ENCODE measurements around the gene PIM1. TPM values are rescaled to one million over a fixed set of nuclear protein-coding genes. Genes with fewer than 3 reads are reported as not detected.

Gene PIM1
- total and polyA plus RNA-seq, 2 donors: 25.7 to 55.8 TPM

DNA sequence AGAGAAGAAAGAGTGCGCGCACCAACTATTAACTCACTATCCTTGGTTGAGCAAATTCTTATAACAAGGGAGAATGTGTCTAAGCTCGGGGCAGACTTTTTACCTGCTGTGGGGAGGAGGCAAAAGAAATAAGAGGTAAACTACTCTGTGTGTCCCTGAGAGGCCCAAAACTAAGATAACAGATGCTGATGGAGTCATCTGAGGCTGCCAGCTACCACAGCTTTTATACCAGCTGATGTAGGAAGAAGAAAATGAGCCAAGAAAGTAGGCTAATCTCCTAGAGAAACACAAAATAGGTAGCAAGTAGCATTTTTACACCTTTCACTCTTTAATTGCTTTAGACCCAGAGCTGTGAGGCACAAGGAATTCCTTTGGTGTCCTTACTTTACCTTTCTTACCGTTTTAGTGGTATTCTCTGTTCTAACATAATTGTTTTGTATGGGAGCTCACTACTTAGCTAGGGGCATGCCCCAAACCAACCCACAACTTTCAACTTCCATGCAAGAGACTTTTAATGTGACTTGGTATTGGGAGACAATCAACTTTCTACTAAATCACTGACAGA is 27.8 kb upstream of the PIM1 start:
- Histone ChIP-seq H3K4me1 (ENCODE audit: insufficient read depth) (no peaks in the 10 kb centered on the region), H3K36me3 (ENCODE audit: insufficient read depth) (no peaks in the 10 kb centered on the region), H3K27ac (ENCODE audit: low read depth) (peak overlapping the region; percentile 45), H3K4me3 (ENCODE audit: low read depth, low read length) (no peak overlapping the region)
- WGBS: 37% methylated on average over 4 of the region's 4 CpGs
- no peak for DNase-seq (ENCODE audit: extremely low spot score)

DNA sequence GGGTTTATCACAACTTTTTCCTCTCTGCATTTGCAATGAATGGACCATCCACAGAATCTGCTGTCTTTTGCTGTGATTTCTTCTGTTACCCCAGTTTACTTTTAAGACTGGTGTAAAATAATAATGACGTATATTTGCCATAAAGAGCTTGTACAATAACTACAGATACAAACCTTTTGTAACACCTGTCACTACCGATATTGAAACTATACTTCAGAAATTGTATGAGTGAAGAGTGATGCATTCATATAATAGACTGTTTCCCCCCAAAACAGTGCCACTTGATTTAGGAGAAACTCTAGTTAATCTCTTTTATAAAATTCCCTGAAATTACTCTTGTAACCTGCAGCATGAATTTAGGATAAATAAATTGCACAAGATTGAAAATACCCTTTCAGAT is 26.4 kb upstream of the PIM1 start:
- WGBS: 93% methylated on average over 2 of the region's 2 CpGs
- no peak overlapping the region for H3K27ac ChIP-seq (ENCODE audit: low read depth)
- DNase-seq (ENCODE audit: extremely low spot score): no peak
- no peaks in the 10 kb centered on the region for H3K36me3 ChIP-seq (ENCODE audit: insufficient read depth)
- H3K4me3 ChIP-seq (ENCODE audit: low read depth, low read length): no peak overlapping the region
- H3K4me1 ChIP-seq (ENCODE audit: insufficient read depth): no peaks in the 10 kb centered on the region

DNA sequence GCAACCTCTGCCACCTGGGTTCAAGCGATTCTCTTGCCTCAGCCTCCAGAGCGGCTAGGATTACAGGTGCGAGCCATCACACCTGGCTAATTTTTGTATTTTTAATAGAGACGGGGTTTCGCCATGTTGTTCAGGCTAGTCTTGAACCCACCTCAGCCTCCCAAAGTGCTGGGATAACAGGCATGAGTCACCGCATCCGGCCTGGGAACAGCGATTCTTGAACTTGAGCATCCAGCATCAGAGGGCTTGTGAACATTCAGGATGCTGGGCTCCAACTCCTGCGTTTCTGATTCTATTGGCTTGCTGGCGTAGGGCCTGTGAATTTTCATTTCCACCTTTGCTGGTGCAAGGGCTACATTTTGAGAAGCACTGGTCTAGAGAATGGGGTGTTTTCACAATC is 24.5 kb upstream of the PIM1 start:
- no peak for DNase-seq (ENCODE audit: extremely low spot score)
- no peaks in the 10 kb centered on the region for H3K4me1 ChIP-seq (ENCODE audit: insufficient read depth)
- no peaks in the 10 kb centered on the region for H3K36me3 ChIP-seq (ENCODE audit: insufficient read depth)
- 98% methylated on average over 10 of the region's 10 CpGs for WGBS
- H3K27ac ChIP-seq (ENCODE audit: low read depth): no peak overlapping the region
- no peak overlapping the region for H3K4me3 ChIP-seq (ENCODE audit: low read depth, low read length)

DNA sequence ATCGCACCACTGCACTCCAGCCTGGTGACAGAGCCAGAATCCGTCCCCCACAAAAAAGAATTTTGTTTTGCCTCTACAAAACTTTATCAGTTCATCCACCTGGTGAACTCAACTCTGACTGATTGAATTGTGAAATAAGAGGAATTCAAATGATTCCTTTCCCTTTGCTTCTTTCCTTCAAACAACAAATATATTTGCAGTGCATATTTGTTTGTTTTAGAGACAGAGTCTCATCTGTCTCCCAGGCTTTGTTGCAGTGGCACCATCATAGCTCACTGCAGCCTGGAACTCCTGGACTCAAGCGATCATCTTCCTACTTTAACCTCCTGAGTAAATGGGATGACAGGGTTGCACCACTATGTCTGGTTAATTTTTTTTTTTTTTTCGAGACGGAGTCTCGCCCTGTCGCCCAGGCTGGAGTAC is 23.2 kb upstream of the PIM1 start:
- 89% methylated on average over 7 of the region's 7 CpGs for WGBS

DNA sequence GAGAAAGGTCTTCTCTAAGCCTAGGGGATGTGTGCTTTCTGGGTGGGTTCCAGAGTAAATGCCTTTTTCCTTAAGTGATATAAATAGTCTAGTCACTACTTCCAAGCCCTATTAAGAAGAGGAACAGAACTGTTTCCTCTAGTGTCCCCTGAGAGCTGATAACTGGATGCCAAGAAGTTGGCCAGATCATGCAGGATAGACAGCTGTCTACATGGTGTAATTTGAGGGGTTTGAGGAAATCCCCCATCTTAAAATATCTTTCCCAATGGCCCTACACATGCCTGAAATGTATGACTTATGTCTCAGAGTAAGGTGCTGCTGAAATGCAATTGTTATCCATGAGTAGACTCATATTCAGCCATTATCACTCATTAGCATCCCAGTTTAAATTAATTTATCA is 20.2 kb upstream of the PIM1 start:
- Histone ChIP-seq H3K27ac (ENCODE audit: low read depth) (no peak overlapping the region), H3K4me3 (ENCODE audit: low read depth, low read length) (no peak overlapping the region), H3K4me1 (ENCODE audit: insufficient read depth) (no peaks in the 10 kb centered on the region), H3K36me3 (ENCODE audit: insufficient read depth) (no peaks in the 10 kb centered on the region)
- DNase-seq (ENCODE audit: extremely low spot score): no peak

More for the DNA sequence above, 23.2 kb upstream of the PIM1 start:
- no peak overlapping the region for H3K4me3 ChIP-seq (ENCODE audit: low read depth, low read length)
- no peak overlapping the region for H3K27ac ChIP-seq (ENCODE audit: low read depth)
- no peaks in the 10 kb centered on the region for H3K4me1 ChIP-seq (ENCODE audit: insufficient read depth)
- H3K36me3 ChIP-seq (ENCODE audit: insufficient read depth): no peaks in the 10 kb centered on the region
- DNase-seq (ENCODE audit: extremely low spot score): no peak

DNA sequence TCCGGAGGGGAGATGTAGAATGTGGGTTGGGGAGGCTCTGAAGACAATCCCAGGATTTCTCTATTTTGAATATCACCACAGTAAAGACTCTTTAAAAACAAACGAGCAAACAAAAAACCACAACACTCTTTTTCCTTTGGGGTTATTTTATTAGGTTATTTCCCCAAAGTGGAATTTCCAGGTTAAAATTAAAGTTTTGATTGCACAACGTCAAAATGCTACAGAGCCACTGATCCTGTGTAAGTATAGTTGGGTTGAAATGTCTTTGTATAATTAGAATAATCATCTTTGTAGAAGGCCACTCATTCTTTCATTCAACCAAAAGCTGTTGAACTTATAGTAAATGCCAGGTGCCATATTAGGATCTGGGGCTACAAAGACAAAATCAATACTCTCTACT is 19.6 kb upstream of the PIM1 start:
- WGBS: 58% methylated on average over 3 of the region's 3 CpGs

DNA sequence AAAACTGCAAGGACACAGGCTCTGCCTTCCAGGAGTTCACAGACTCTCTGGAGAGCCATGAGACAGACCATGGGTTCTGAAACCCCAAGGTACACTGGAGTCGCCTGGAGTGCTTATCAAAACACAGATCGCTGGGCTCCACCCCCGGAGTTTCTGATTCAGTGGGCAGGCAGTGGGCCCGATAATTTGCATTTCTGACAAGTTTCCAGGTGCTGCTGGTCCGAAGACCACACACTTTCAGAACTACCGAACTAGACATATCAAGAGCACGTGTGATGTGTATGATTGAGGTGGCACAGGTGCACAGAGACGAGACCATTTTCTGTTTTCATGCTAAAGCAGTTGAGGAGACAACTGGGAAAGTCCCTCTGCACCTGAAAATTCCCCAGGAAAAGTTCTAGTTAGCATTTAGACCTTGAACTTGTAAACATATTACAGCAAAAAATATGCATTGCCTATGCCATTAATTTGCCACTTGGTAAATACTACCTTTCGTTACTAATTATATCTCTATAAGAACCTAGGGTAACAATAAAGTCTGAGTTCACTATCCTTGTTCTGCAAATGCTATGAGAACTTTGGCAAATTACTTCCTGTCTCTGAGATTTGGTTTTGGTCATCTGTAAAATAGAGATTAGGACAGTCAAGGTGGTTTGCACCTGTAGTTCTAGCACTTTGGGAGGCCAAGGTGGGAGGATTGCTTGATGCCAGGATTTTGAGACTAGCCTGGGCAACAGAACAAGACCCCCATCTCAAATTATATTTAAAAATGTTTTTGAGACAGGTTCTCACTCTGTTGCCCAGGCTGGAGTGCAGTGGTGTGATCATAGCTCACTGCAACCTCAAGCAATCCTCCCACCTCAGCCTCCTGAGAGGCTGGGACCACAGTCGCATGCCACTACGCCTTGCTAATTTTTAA is 14.3 kb upstream of the PIM1 start:
- Histone ChIP-seq H3K4me1 (ENCODE audit: insufficient read depth) (no peaks in the 10 kb centered on the region), H3K36me3 (ENCODE audit: insufficient read depth) (no peaks in the 10 kb centered on the region), H3K4me3 (ENCODE audit: low read depth, low read length) (no peak overlapping the region), H3K27ac (ENCODE audit: low read depth) (no peak overlapping the region)
- no peak for DNase-seq (ENCODE audit: extremely low spot score)
- 78% methylated on average over 11 of the region's 11 CpGs for WGBS

More for the DNA sequence above, 19.6 kb upstream of the PIM1 start:
- no peaks in the 10 kb centered on the region for H3K4me1 ChIP-seq (ENCODE audit: insufficient read depth)
- no peak overlapping the region for H3K4me3 ChIP-seq (ENCODE audit: low read depth, low read length)
- DNase-seq (ENCODE audit: extremely low spot score): no peak
- H3K27ac ChIP-seq (ENCODE audit: low read depth): no peak overlapping the region
- H3K36me3 ChIP-seq (ENCODE audit: insufficient read depth): no peaks in the 10 kb centered on the region

DNA sequence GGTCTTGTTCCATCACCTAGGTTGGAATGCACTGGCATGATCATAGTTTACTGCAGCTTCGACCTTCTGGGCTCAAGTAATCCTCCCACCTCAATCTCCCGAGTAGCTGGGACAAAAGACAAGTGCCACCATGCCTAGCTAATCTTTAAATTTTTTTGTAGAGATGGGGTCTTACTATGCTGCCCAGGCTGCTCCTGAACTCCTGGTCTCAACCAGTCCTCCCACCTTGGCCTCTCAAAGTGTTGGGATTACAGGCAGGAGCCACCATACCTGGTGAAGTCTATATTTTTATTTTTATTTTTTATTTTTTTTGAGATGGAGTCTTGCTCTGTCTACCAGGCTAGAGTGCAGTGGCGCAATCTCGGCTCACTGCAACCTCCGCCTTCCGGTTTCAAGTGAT is 11.4 kb upstream of the PIM1 start:
- H3K27ac ChIP-seq (ENCODE audit: low read depth): no peak overlapping the region
- no peak overlapping the region for H3K4me3 ChIP-seq (ENCODE audit: low read depth, low read length)
- no peak for DNase-seq (ENCODE audit: extremely low spot score)
- WGBS: 95% methylated on average over 6 of the region's 6 CpGs
- no peaks in the 10 kb centered on the region for H3K36me3 ChIP-seq (ENCODE audit: insufficient read depth)
- no peaks in the 10 kb centered on the region for H3K4me1 ChIP-seq (ENCODE audit: insufficient read depth)

DNA sequence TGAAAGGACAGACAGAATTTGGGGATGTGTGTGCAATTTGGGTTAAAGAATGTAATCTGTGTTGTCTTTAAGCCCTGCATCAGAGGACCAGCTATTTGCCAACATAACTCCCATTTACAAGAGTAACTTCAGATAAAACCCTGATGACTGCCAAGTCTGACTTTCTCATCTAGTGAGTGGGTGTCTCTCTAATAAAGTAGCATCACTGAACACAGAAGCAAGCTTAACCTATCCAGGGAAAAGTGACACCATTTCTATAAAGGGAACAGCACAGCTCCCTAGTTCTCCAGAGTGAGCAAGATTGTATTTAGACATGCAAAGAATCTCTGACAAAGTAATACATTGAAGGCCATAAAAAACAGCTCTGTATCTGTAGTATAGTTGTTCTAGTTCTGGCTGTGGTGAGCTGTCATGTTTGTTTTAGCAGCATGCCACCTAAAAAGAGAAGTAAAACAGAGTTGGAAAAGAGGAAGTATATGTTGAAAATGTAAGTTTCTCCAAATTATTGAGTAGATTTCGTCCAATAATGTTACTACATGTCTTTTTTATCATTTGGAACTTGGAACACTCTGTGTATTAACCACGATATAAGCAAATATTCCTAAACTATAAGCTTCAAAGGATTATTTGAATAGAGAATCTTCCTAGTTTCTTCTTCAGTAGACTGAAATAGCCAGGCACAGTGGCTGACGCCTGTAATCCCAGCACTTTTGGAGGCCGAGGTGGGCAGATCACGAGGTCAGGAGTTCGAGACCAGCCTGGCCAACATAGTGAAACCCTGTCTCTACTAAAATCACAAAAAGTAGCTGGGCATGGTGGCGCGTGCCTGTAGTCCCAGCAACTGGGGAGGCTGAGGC is 8.8 kb upstream of the PIM1 start:
- 58% methylated on average over 8 of the region's 8 CpGs for WGBS

DNA sequence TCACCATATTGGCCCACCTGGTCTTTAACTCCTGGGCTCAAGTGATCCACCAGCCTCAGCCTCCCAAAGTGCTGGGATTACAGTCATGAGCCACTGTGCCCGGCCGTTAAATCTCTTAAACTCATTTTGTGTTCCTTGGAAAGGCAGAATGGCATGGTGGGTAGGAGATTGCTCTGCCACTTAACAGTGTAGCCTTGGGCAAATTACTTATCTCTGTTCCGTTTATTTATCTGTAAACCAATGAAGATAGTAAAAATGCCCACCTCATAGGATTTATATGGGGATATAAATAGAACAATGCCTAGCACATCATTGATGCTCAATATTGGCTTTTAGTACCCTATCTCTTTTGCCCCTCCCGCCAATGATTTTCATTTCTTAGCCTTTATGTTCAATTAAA is 7.2 kb upstream of the PIM1 start:
- Histone ChIP-seq H3K36me3 (ENCODE audit: insufficient read depth) (no peaks in the 10 kb centered on the region), H3K4me3 (ENCODE audit: low read depth, low read length) (no peak overlapping the region), H3K27ac (ENCODE audit: low read depth) (no peak overlapping the region), H3K4me1 (ENCODE audit: insufficient read depth) (no peaks in the 10 kb centered on the region)
- no peak for DNase-seq (ENCODE audit: extremely low spot score)
- WGBS: 89% methylated on average over 4 of the region's 4 CpGs

More for the DNA sequence above, 8.8 kb upstream of the PIM1 start:
- Histone ChIP-seq H3K4me3 (ENCODE audit: low read depth, low read length) (no peak overlapping the region), H3K36me3 (ENCODE audit: insufficient read depth) (no peaks in the 10 kb centered on the region), H3K4me1 (ENCODE audit: insufficient read depth) (no peaks in the 10 kb centered on the region), H3K27ac (ENCODE audit: low read depth) (peak overlapping the region; percentile 10)
- no peak for DNase-seq (ENCODE audit: extremely low spot score)

DNA sequence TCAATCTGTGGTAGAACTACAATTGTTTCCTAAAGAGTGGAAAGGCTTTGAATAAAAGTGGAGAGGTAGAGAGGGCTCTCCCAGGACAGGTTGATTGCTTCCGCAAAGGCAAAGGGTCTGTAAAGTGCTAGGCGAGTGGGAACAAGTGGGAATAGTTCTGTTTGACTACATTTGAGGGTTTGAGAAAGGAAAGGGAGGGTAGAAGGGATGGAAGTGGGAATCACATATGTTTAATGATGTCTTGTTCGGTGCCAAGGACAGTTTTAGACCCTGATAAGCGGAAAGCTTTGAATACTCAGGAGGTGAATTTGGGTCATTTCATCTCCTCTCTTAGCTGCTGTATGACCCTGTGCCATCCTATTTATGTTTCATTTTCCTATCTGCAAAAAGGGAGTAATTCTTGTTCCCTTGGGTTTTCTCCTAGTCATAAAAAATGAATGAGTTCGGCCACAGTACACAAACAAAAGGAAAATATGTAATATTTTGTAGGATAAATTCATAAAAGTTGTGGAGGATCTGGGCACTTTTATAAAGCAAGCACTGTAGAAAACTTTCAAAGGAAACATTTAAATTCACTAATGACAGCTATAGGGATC is 1.7 kb upstream of the PIM1 start:
- no peak overlapping the region for H3K27ac ChIP-seq (ENCODE audit: low read depth)
- WGBS: 74% methylated on average over 5 of the region's 5 CpGs
- no peaks in the 10 kb centered on the region for H3K4me1 ChIP-seq (ENCODE audit: insufficient read depth)
- H3K4me3 ChIP-seq (ENCODE audit: low read depth, low read length): no peak overlapping the region
- H3K36me3 ChIP-seq (ENCODE audit: insufficient read depth): no peaks in the 10 kb centered on the region
- DNase-seq (ENCODE audit: extremely low spot score): no peak

DNA sequence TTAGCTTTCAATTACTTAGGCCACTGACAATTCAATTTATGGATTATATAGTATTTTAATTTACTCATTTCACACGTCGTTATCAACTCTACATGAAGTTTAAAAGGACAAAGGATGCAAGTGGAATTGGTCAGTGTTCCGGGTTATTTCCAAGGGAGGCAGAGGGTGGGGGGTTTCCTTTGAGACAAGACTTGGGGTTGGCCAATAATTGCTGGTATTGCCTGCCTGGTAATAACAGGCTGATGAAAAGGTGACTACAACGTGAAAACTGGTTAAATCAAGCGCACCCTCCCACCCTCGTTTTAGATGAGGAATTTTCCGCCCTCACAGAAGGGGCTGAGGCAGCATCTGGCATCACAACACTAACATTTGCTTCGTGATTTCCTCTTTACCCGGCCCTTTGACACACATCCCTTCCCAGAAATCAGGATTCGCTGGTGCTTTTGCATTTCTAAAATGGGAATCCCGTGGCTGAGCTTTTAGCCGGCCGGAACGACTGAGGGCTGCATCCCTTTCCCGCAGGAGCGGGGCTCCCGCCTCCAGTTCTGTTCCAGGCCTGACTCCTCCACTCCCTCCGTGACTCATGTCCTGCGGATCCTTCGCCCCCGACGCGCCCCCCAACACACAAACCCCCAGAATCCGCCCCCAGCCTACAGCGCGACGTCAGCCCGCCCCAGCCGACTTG is 999 bp upstream of the PIM1 start:
- peak overlapping the region; percentile 41 for H3K4me3 ChIP-seq (ENCODE audit: low read depth, low read length)
- peak overlapping the region; percentile 98 for H3K27ac ChIP-seq (ENCODE audit: low read depth)
- H3K36me3 ChIP-seq (ENCODE audit: insufficient read depth): no peaks in the 10 kb centered on the region
- DNase-seq (ENCODE audit: extremely low spot score): no peak
- 3% methylated on average over 29 of the region's 29 CpGs for WGBS
- H3K4me1 ChIP-seq (ENCODE audit: insufficient read depth): no peaks in the 10 kb centered on the region
